Endothelial cell (in vitro differentiated cells): ENCODE data around the gene IQCB1. TPM values are rescaled to one million over a fixed set of nuclear protein-coding genes. Genes with fewer than 3 reads are reported as not detected.
"Not testable (repeated sequence)": the region's sequence is repeated elsewhere in the genome, so short reads cannot be mapped to it uniquely, and the experiment has no call there.

ENCODE experiments used
- DNase-seq: peaks from one replicate; pipeline ENCODE4 v3.0.0; 2021; ENCODE audit warnings: low spot score
- H3K27ac Mint-ChIP-seq: one replicate; pipeline ENCODE4 v1.8.0; 2021; ENCODE audit warnings: mixed read lengths, inconsistent platforms; ENCODE audit not compliant: unreplicated experiment
- H3K27me3 Mint-ChIP-seq: one replicate; pipeline ENCODE4 v1.8.0; 2021; ENCODE audit warnings: mild to moderate bottlenecking, moderate library complexity, mixed read lengths, inconsistent platforms; ENCODE audit not compliant: unreplicated experiment
- H3K36me3 Mint-ChIP-seq: one replicate; pipeline ENCODE4 v1.8.0; 2021; ENCODE audit warnings: mild to moderate bottlenecking, low read depth, mixed read lengths, inconsistent platforms; ENCODE audit not compliant: unreplicated experiment
- H3K4me1 Mint-ChIP-seq: one replicate; pipeline ENCODE4 v1.8.0; 2021; ENCODE audit warnings: mild to moderate bottlenecking, mixed read lengths, inconsistent platforms; ENCODE audit not compliant: unreplicated experiment
- H3K4me3 Mint-ChIP-seq: one replicate; pipeline ENCODE4 v1.8.0; 2021; ENCODE audit warnings: mild to moderate bottlenecking, mixed read lengths, inconsistent platforms; ENCODE audit not compliant: unreplicated experiment
- H3K9me3 Mint-ChIP-seq: one replicate; pipeline ENCODE4 v1.8.0; 2021; ENCODE audit warnings: mixed read lengths, inconsistent platforms; ENCODE audit not compliant: unreplicated experiment
- CTCF ChIP-seq: fragments of 200-600 bp; sonication (generic); IDR thresholded peaks from one replicate; pipeline ENCODE4 v1.5.0; 2021; ENCODE audit warnings: antibody characterized with exemption; ENCODE audit not compliant: unreplicated experiment
- total RNA-seq: library from RNA; stranded (reverse); fragmentation: NEBNext Ultra II Directional; extraction: Animal tissue kit (Norgen Biotek cat#: 25700); gene quantifications from one replicate; pipeline ENCODE4 v1.2.1, GENCODE V29; 2021; ENCODE audit not compliant: unreplicated experiment

Gene IQCB1
- total RNA-seq, 1 donor from 2014 or later = 22.5 TPM

- H3K27me3 Mint-ChIP-seq = no peaks in the 10 kb centered on the region
- no peak overlapping the region for H3K4me3 Mint-ChIP-seq
- H3K9me3 Mint-ChIP-seq = no peaks in the 10 kb centered on the region
- no peak overlapping the region for H3K27ac Mint-ChIP-seq
- H3K4me1 Mint-ChIP-seq = no peaks in the 10 kb centered on the region
- no peak for DNase-seq
- TF ChIP-seq CTCF = no peak
- H3K36me3 Mint-ChIP-seq = no peaks in the 10 kb centered on the region
These were observed 35.9 kb upstream of the IQCB1 start for GRCh38 chr3:121870717-121871116.

- H3K4me3 Mint-ChIP-seq = no peak overlapping the region
- H3K27me3 Mint-ChIP-seq = no peaks in the 10 kb centered on the region
- H3K27ac Mint-ChIP-seq = no peak overlapping the region
- no peak for TF ChIP-seq CTCF
- H3K4me1 Mint-ChIP-seq = no peaks in the 10 kb centered on the region
- no peak for DNase-seq
- no peaks in the 10 kb centered on the region for H3K9me3 Mint-ChIP-seq
- H3K36me3 Mint-ChIP-seq = no peaks in the 10 kb centered on the region
These were observed 34.9 kb upstream of the IQCB1 start for GRCh38 chr3:121869736-121870135.

GRCh38 chr3:121863801-121864200 lies 28.9 kb upstream of the IQCB1 start:
- no peaks in the 10 kb centered on the region for H3K27me3 Mint-ChIP-seq
- no peak for TF ChIP-seq CTCF
- H3K36me3 Mint-ChIP-seq = peaks cover 9% of the 10 kb centered on the region
- no peak overlapping the region for H3K4me3 Mint-ChIP-seq
- DNase-seq = no peak
- no peaks in the 10 kb centered on the region for H3K9me3 Mint-ChIP-seq
- H3K27ac Mint-ChIP-seq = no peak overlapping the region
- peaks cover 12% of the 10 kb centered on the region for H3K4me1 Mint-ChIP-seq

- not testable (repeated sequence) for DNase-seq, H3K9me3 Mint-ChIP-seq, H3K4me3 Mint-ChIP-seq, H3K36me3 Mint-ChIP-seq, H3K27ac Mint-ChIP-seq, H3K27me3 Mint-ChIP-seq
- H3K4me1 Mint-ChIP-seq = peaks cover 12% of the 10 kb centered on the region
These were observed 28.4 kb upstream of the IQCB1 start for GRCh38 chr3:121863247-121863646.

- not testable (repeated sequence) for H3K4me3 Mint-ChIP-seq, DNase-seq, H3K9me3 Mint-ChIP-seq, H3K27me3 Mint-ChIP-seq, H3K36me3 Mint-ChIP-seq, H3K27ac Mint-ChIP-seq
- H3K4me1 Mint-ChIP-seq = peaks cover 12% of the 10 kb centered on the region
These were observed 22.9 kb upstream of the IQCB1 start for GRCh38 chr3:121857778-121858177.

GRCh38 chr3:121855555-121855954 lies 20.7 kb upstream of the IQCB1 start:
- DNase-seq = no peak
- Mint-ChIP-seq H3K9me3 (no peaks in the 10 kb centered on the region), H3K36me3 (no peaks in the 10 kb centered on the region), H3K4me3 (no peak overlapping the region), H3K27ac (no peak overlapping the region), H3K4me1 (peaks cover 12% of the 10 kb centered on the region), H3K27me3 (no peaks in the 10 kb centered on the region)
- peak; percentile 38 for TF ChIP-seq CTCF
